ENCODE data around the gene SPEF2. TPM values are rescaled to one million over a fixed set of nuclear protein-coding genes. Genes with fewer than 3 reads are reported as not detected.

Gene SPEF2
- total RNA-seq, 1 experiment from 2014 or later, result 0.15 TPM

Other genes with a start within 250 kb of the SPEF2 start
- gene IL7R, start 239.0 kb downstream of the SPEF2 start, total RNA-seq (2021), result 0.57 to 1.1 TPM (median 0.62 TPM) in 3 replicates